HG02970 (cell line): ENCODE data around the gene BIRC6.

Source experiments
- ATAC-seq: cut with Tn5 transposase; IDR thresholded peaks from one replicate; pipeline ENCODE4 v1.9.1; 2021; ENCODE audit warnings: mild to moderate bottlenecking, moderate library complexity, moderate number of reproducible peaks; ENCODE audit not compliant: unreplicated experiment, low FRiP score

BIRC6 gene

GRCh38 chr2:32666704-32667103, 309.9 kb downstream of the BIRC6 start:
- ATAC-seq: no peak

- no peak for ATAC-seq
Observed at GRCh38 chr2:32668254-32668653, 311.4 kb downstream of the BIRC6 start.
